Calu3 (cell line): Measurements from ENCODE around the gene FUZ. TPM values are rescaled to one million over a fixed set of nuclear protein-coding genes. Genes with fewer than 3 reads are reported as not detected.

Experiments
- BruUV-seq: library from RNA; stranded (reverse); fragments of 400-500 nt; replicated peaks from 2 replicates; lab custom pipeline; 2021; lab: Mats Ljungman, UMichigan
- CTCF ChIA-PET: fragments of 300-600 bp; sonication (Branson Sonifier 250); formaldehyde crosslinking; loops from one replicate; lab custom pipeline; 2022; ENCODE audit warnings: antibody characterized with exemption; lab: Charles Lee
- DNase-seq: peaks from one replicate; pipeline ENCODE4 v3.0.0; 2022
- H3K27ac Mint-ChIP-seq: one replicate; pipeline ENCODE4 v1.8.0; 2022; ENCODE audit warnings: mixed read lengths; ENCODE audit not compliant: unreplicated experiment
- H3K27me3 Mint-ChIP-seq: one replicate; pipeline ENCODE4 v1.8.0; 2022; ENCODE audit warnings: mixed read lengths; ENCODE audit not compliant: unreplicated experiment
- H3K36me3 Mint-ChIP-seq: one replicate; pipeline ENCODE4 v1.8.0; 2022; ENCODE audit warnings: mild to moderate bottlenecking, moderate library complexity, mixed read lengths; ENCODE audit not compliant: insufficient read depth, unreplicated experiment
- H3K4me1 Mint-ChIP-seq: one replicate; pipeline ENCODE4 v1.8.0; 2022; ENCODE audit warnings: mild to moderate bottlenecking, low read depth, mixed read lengths; ENCODE audit not compliant: unreplicated experiment
- H3K4me3 Mint-ChIP-seq: one replicate; pipeline ENCODE4 v1.8.0; 2022; ENCODE audit warnings: mild to moderate bottlenecking, low read depth, moderate library complexity, mixed read lengths; ENCODE audit not compliant: unreplicated experiment
- H3K9me3 Mint-ChIP-seq: one replicate; pipeline ENCODE4 v1.8.0; 2022; ENCODE audit warnings: low read depth, mixed read lengths; ENCODE audit not compliant: unreplicated experiment
- intact Hi-C: fragments of 100-400 bp; cut with micrococcal nuclease; formaldehyde crosslinking; loops from one replicate; pipeline ENCODE4 v1.10.0; 2022; ENCODE audit not compliant: unreplicated experiment
- total RNA-seq: library from RNA; stranded (reverse); gene quantifications from 2 replicates; pipeline ENCODE4 v1.2.3, GENCODE V29; 2022
- TF ChIP-seq, protein P1 (sequence below): fragments of 200-600 bp; IDR thresholded peaks from one replicate; pipeline ENCODE4 v1.8.0; 2022; ENCODE audit warnings: antibody characterized with exemption; ENCODE audit not compliant: unreplicated experiment

FUZ gene
- total RNA-seq, 1 experiment from 2014 or later: 12.2 TPM

DNA sequence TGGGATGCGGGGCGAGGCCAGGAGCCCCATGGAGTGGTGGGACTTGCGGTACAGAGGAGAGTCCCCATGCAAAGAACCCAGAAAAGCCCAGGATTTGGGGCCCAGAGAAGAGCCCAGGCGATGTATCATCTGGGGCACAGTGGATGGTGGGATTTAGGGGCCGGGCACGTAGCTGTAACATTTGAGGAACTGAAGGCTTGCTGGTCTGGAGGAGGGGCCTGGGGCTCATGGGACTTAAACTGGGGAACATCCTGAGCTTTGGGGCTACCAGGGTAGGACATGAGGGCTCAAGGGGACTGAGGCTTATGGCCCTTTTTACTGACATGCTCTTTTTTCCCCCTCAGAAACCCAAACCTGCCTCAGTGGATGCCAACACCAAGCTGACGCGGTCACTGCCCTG lies 18.5 kb upstream of the FUZ start:
- Mint-ChIP-seq H3K36me3 (peaks cover 50% of the 10 kb centered on the region), H3K27ac (no peak overlapping the region), H3K4me3 (no peak overlapping the region), H3K9me3 (no peaks in the 10 kb centered on the region), H3K4me1 (no peaks in the 10 kb centered on the region), H3K27me3 (no peaks in the 10 kb centered on the region)
- CTCF ChIA-PET: no interaction called here
- no peak for DNase-seq
- TF ChIP-seq, protein P1, sequence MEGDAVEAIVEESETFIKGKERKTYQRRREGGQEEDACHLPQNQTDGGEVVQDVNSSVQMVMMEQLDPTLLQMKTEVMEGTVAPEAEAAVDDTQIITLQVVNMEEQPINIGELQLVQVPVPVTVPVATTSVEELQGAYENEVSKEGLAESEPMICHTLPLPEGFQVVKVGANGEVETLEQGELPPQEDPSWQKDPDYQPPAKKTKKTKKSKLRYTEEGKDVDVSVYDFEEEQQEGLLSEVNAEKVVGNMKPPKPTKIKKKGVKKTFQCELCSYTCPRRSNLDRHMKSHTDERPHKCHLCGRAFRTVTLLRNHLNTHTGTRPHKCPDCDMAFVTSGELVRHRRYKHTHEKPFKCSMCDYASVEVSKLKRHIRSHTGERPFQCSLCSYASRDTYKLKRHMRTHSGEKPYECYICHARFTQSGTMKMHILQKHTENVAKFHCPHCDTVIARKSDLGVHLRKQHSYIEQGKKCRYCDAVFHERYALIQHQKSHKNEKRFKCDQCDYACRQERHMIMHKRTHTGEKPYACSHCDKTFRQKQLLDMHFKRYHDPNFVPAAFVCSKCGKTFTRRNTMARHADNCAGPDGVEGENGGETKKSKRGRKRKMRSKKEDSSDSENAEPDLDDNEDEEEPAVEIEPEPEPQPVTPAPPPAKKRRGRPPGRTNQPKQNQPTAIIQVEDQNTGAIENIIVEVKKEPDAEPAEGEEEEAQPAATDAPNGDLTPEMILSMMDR: no peak
- BruUV-seq: no TSS peak
- intact Hi-C loops: no loop called here

DNA sequence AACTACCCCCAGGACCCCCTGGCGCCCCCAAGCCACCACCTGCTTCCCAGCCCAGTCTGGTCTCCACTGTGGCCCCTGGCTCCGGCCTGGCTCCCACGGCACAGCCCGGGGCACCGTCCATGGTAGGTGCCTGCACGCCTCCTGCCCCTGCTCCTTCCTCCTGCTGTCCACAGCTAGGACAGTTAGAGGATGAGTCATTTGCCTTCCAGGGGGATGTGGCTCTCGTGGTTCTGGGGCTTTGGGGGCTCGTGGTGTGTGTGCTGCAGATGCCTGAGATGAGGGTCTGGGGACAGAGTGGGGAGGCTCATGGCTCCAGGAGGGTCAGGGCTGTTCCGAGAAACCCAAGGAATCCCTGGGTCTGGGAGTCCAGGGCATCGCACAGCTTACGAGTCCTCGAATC lies 17.7 kb upstream of the FUZ start:
- intact Hi-C loops: no loop called here
- Mint-ChIP-seq H3K27me3 (no peaks in the 10 kb centered on the region), H3K27ac (no peak overlapping the region), H3K4me3 (no peak overlapping the region), H3K36me3 (peaks cover 50% of the 10 kb centered on the region), H3K4me1 (no peaks in the 10 kb centered on the region), H3K9me3 (no peaks in the 10 kb centered on the region)
- CTCF ChIA-PET: interaction anchor here (0.6 kb wide), 1 partner anchor 23 kb away, joined by 3 read pairs; no protein-coding TSS in a partner anchor
- BruUV-seq: no TSS peak
- TF ChIP-seq, protein P1: no peak
- DNase-seq: no peak

DNA sequence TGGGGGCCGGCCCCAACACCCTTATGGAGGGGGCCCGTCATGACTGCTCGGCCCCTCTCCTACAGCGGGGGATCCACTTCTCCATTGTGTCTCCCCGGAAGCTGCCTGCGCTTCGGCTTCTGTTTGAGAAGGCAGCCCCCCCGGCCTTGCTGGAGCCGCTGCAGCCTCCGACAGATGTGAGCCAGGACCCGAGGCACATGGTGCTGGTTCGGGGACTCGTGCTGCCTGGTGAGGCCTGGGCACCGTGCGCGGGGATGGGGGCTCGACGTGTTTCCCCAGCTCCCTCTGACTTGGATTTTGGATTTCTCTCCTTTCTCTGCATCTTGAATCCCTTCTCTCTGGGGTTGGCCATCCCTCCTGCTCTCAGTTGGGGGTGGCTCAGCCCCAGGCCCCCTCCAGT lies 16.6 kb upstream of the FUZ start:
- no TSS peak for BruUV-seq
- H3K27ac Mint-ChIP-seq: no peak overlapping the region
- peaks cover 44% of the 10 kb centered on the region for H3K36me3 Mint-ChIP-seq
- TF ChIP-seq, protein P1: no peak
- H3K4me3 Mint-ChIP-seq: no peak overlapping the region
- intact Hi-C loops: no loop called here
- DNase-seq: no peak
- H3K27me3 Mint-ChIP-seq: no peaks in the 10 kb centered on the region
- CTCF ChIA-PET: no interaction called here
- no peaks in the 10 kb centered on the region for H3K9me3 Mint-ChIP-seq
- no peaks in the 10 kb centered on the region for H3K4me1 Mint-ChIP-seq

DNA sequence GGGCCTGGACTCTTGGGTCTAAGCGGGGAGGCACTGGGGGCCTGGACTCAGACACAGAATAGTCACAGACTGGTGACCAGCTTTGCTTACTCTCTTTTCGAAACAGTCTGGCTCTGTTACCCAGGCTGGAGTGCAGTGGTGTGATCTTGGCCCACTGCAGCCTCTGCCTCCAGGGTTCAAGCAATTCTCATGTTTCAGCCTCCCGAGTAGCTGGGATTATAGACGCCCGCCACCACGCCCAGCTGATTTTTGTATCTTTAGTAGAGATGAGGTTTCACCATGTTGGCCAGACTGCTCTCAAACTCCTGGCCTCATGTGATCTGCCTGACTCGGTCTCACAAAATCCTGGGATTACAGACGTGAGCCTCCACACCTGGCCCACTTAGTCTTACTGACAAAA lies 16.1 kb upstream of the FUZ start:
- Mint-ChIP-seq H3K4me1 (no peaks in the 10 kb centered on the region), H3K4me3 (no peak overlapping the region), H3K27ac (no peak overlapping the region), H3K27me3 (no peaks in the 10 kb centered on the region), H3K36me3 (peaks cover 39% of the 10 kb centered on the region), H3K9me3 (no peaks in the 10 kb centered on the region)
- CTCF ChIA-PET: no interaction called here
- no TSS peak for BruUV-seq
- no peak for DNase-seq
- intact Hi-C loops: no loop called here
- TF ChIP-seq, protein P1: no peak
